SU-DHL-6 (cell line): ENCODE results near the gene SIGLEC1.

ENCODE experiments used
- H2AFZ ChIP-seq: fragments of 200-600 bp; sonication (generic); 2 replicates; pipeline ENCODE4 v1.6.1; 2014; ENCODE audit warnings: low read depth, mild to moderate bottlenecking, moderate library complexity, mixed read lengths, antibody characterized with exemption, low read length; ENCODE audit not compliant: severe bottlenecking
- H3F3A ChIP-seq: fragments of 200-600 bp; shearing (Covaris generic); 2 replicates; pipeline ENCODE4 v1.6.0; 2016; ENCODE audit warnings: antibody characterized with exemption, mild to moderate bottlenecking; ENCODE audit not compliant: insufficient read depth
- H3K27ac ChIP-seq: fragments of 200-600 bp; sonication (generic); 2 replicates; pipeline ENCODE4 v1.5.1; 2016; ENCODE audit warnings: low read depth, mild to moderate bottlenecking, low read length, moderate library complexity, mixed read lengths
- H3K27me3 ChIP-seq: fragments of 200-600 bp; sonication (generic), shearing (Covaris generic); 2 replicates; pipeline ENCODE4 v1.6.0; 2014; ENCODE audit warnings: mild to moderate bottlenecking, low read length
- H3K36me3 ChIP-seq: fragments of 200-600 bp; sonication (generic); 2 replicates; pipeline ENCODE4 v1.6.1; 2014; ENCODE audit warnings: mild to moderate bottlenecking, low read length, mixed read lengths
- H3K4me2 ChIP-seq: fragments of 300-600, 200-600 bp; shearing (Covaris generic), sonication (generic); 2 replicates; pipeline ENCODE4 v1.6.0; 2014; ENCODE audit warnings: low read length, low read depth, mild to moderate bottlenecking; ENCODE audit not compliant: poor library complexity, severe bottlenecking
- H3K4me3 ChIP-seq: fragments of 200-600 bp; sonication (generic); 2 replicates; pipeline ENCODE4 v1.5.1; 2014; ENCODE audit warnings: antibody characterized with exemption, low read length, mild to moderate bottlenecking, mixed read lengths; ENCODE audit not compliant: insufficient read depth, poor library complexity, severe bottlenecking
- H3K79me2 ChIP-seq: fragments of 200-600 bp; sonication (generic); 2 replicates; pipeline ENCODE4 v1.6.1; 2014; ENCODE audit warnings: mild to moderate bottlenecking, low read length, moderate library complexity; ENCODE audit not compliant: insufficient read depth
- H3K9ac ChIP-seq: fragments of 200-600 bp; sonication (generic); 2 replicates; pipeline ENCODE4 v1.7.0; 2014; ENCODE audit warnings: mild to moderate bottlenecking, low read length
- H3K9me2 ChIP-seq: fragments of 200-600 bp; sonication (generic); replicated peaks from 2 replicates; pipeline ENCODE4 v1.6.1; 2014; ENCODE audit warnings: low read length; ENCODE audit not compliant: insufficient read depth
- H3K9me3 ChIP-seq: fragments of 200-600 bp; sonication (generic); 2 replicates; pipeline ENCODE4 v1.6.1; 2014; ENCODE audit warnings: low read length, mixed read lengths; ENCODE audit not compliant: insufficient read depth
- H4K20me1 ChIP-seq: fragments of 200-600 bp; sonication (generic); 2 replicates; pipeline ENCODE4 v1.6.1; 2014; ENCODE audit warnings: low read depth, mild to moderate bottlenecking, antibody characterized with exemption, low read length, moderate library complexity, mixed read lengths
- CTCF ChIP-seq: fragments of 200-600 bp; sonication (generic); IDR thresholded peaks from one replicate; pipeline ENCODE4 v1.5.1; 2017; ENCODE audit warnings: antibody characterized with exemption, mild to moderate bottlenecking, low read length, moderate library complexity; ENCODE audit not compliant: insufficient read depth, poor library complexity, severe bottlenecking
- EZH2phosphoT487 ChIP-seq: fragments of 200-600 bp; sonication (generic), shearing (Covaris generic); conservative IDR thresholded peaks from 2 replicates; pipeline ENCODE4 v1.6.1; 2018; ENCODE audit warnings: mild to moderate bottlenecking, antibody characterized with exemption, low read length, moderate library complexity, mixed read lengths

Gene SIGLEC1

DNA sequence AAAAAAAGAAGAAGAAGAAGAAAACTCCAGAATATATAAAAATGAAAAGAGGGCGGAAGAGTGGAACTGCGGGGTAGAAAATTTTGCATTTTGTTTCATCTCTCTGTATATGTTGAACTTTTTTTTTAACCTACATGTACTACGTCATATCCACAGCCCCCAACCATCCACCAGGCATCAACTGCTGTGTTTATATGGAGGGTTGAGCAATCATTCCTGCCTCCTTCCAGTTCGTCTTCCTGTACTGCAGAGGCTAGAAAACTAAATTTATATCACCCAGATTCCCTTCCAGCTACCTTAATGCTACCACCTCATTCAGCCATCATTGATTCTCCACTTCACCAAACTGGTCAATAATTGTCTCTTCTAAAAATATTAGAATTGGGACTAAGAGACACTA is 9.5 kb upstream of the SIGLEC1 start:
- Histone ChIP-seq H3K79me2 (no peaks in the 10 kb centered on the region), H3K27ac (no peak overlapping the region), H3K36me3 (no peaks in the 10 kb centered on the region), H3K4me2 (no peak overlapping the region), H4K20me1 (no peaks in the 10 kb centered on the region), H3K9me3 (no peaks in the 10 kb centered on the region), H3K9me2 (no peaks in the 10 kb centered on the region), H2AFZ (no peak overlapping the region), H3F3A (no peaks in the 10 kb centered on the region), H3K9ac (no peak overlapping the region), H3K4me3 (no peak overlapping the region), H3K27me3 (no peaks in the 10 kb centered on the region)
- TF ChIP-seq CTCF (no peak), EZH2phosphoT487 (no peak)

DNA sequence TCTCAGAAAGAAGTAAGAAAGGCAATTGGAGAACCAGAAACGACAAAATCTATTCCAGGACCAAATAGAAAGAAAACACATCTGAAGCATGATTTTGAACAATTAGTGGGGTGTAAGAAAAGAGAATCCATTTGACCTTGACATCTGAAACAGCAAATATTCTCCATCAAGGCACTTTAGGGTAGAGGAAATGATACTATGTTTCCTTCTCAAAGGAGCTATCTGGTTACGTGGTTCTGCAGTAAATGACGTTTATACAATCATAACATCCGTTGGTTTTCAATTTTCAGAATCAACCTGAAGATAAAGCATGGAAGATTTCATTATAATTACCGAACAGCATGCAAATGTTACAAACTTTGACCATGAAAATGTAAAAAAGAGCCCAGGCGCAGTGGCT is 8.2 kb upstream of the SIGLEC1 start:
- Histone ChIP-seq H3K79me2 (no peaks in the 10 kb centered on the region), H3K27me3 (no peaks in the 10 kb centered on the region), H3K4me3 (no peak overlapping the region), H3K4me2 (no peak overlapping the region), H3K9ac (no peak overlapping the region), H3F3A (no peaks in the 10 kb centered on the region), H3K9me2 (no peaks in the 10 kb centered on the region), H3K36me3 (no peaks in the 10 kb centered on the region), H3K27ac (no peak overlapping the region), H2AFZ (no peak overlapping the region), H3K9me3 (no peaks in the 10 kb centered on the region), H4K20me1 (no peaks in the 10 kb centered on the region)
- TF ChIP-seq EZH2phosphoT487, result no peak
- no peak for TF ChIP-seq CTCF

DNA sequence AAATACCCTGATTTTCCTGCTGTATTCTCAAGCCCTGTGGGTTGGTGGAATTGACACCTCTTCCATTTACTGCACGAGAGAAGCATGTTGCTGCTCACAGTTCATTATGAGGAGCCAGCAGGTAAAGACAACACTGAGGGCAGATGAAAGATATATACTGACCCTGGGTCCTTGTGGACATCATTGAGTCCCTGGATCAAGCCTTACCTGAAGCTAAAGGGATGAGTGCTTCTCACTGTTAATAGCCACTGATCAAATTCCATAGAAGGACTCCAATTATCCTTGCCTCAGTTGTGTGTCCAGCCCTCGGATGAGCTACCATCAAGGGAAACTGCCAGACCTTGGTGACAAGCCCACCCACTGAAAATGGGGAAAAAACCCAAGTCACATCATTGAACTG is 7.7 kb upstream of the SIGLEC1 start:
- no peak overlapping the region for H2AFZ ChIP-seq

More for the DNA sequence above, 7.7 kb upstream of the SIGLEC1 start:
- no peak overlapping the region for H3K4me2 ChIP-seq
- no peaks in the 10 kb centered on the region for H3K36me3 ChIP-seq
- no peaks in the 10 kb centered on the region for H3K79me2 ChIP-seq
- H3K9ac ChIP-seq, result no peak overlapping the region
- no peaks in the 10 kb centered on the region for H3K27me3 ChIP-seq
- TF ChIP-seq CTCF, result no peak
- TF ChIP-seq EZH2phosphoT487, result no peak
- H3K9me3 ChIP-seq, result no peaks in the 10 kb centered on the region
- no peaks in the 10 kb centered on the region for H3K9me2 ChIP-seq
- H3K4me3 ChIP-seq, result no peak overlapping the region
- H3K27ac ChIP-seq, result no peak overlapping the region
- no peaks in the 10 kb centered on the region for H4K20me1 ChIP-seq
- H3F3A ChIP-seq, result no peaks in the 10 kb centered on the region
